HG03159 (cell line): ENCODE measurements around the gene RALGAPA2.

Experiments used
- ATAC-seq: cut with Tn5 transposase; IDR thresholded peaks from one replicate; pipeline ENCODE4 v1.9.1; 2021; ENCODE audit warnings: mild to moderate bottlenecking, moderate library complexity; ENCODE audit not compliant: unreplicated experiment

Gene RALGAPA2

GRCh38 chr20:20390393-20390792, 322.1 kb downstream of the RALGAPA2 start:
- no peak for ATAC-seq

- ATAC-seq, result no peak
Measured at GRCh38 chr20:20386192-20386591, 326.3 kb downstream of the RALGAPA2 start.

GRCh38 chr20:20375862-20376261, 336.6 kb downstream of the RALGAPA2 start:
- ATAC-seq, result no peak

GRCh38 chr20:20373091-20373571, 339.3 kb downstream of the RALGAPA2 start:
- no peak for ATAC-seq

- ATAC-seq, result no peak
Measured at GRCh38 chr20:20371681-20372080, 340.8 kb downstream of the RALGAPA2 start.

GRCh38 chr20:20371083-20371482, 341.4 kb downstream of the RALGAPA2 start:
- no peak for ATAC-seq

- no peak for ATAC-seq
Measured at GRCh38 chr20:20370094-20370575, 342.3 kb downstream of the RALGAPA2 start.

GRCh38 chr20:20369250-20370093, 343.0 kb downstream of the RALGAPA2 start:
- no peak for ATAC-seq

- no peak for ATAC-seq
Measured at GRCh38 chr20:20368418-20369249, 343.8 kb downstream of the RALGAPA2 start.

- no peak for ATAC-seq
Measured at GRCh38 chr20:20367575-20368417, 344.6 kb downstream of the RALGAPA2 start, which contains the start of gene INSM1. Gene INSM1 (plus strand): TSS chr20:20368104. CDS start chr20:20368268, 164 bp downstream.

- ATAC-seq, result no peak
Measured at GRCh38 chr20:20366876-20367574, 345.4 kb downstream of the RALGAPA2 start.

- ATAC-seq, result no peak
Measured at GRCh38 chr20:20366551-20366875, 345.9 kb downstream of the RALGAPA2 start.

- ATAC-seq, result no peak
Measured at GRCh38 chr20:20365480-20366161, 346.8 kb downstream of the RALGAPA2 start.

- no peak for ATAC-seq
Measured at GRCh38 chr20:20364593-20365479, 347.6 kb downstream of the RALGAPA2 start.

GRCh38 chr20:20363799-20364592, 348.4 kb downstream of the RALGAPA2 start:
- no peak for ATAC-seq

- no peak for ATAC-seq
Measured at GRCh38 chr20:20363434-20363798, 349.0 kb downstream of the RALGAPA2 start.

- ATAC-seq, result no peak
Measured at GRCh38 chr20:20362774-20363433, 349.5 kb downstream of the RALGAPA2 start.
